ENCODE data around the gene CATSPER3.
"Not testable (repeated sequence)": the region's sequence is repeated elsewhere in the genome, so short reads cannot be mapped to it uniquely, and the experiment has no call there.

CATSPER3 gene

DNA sequence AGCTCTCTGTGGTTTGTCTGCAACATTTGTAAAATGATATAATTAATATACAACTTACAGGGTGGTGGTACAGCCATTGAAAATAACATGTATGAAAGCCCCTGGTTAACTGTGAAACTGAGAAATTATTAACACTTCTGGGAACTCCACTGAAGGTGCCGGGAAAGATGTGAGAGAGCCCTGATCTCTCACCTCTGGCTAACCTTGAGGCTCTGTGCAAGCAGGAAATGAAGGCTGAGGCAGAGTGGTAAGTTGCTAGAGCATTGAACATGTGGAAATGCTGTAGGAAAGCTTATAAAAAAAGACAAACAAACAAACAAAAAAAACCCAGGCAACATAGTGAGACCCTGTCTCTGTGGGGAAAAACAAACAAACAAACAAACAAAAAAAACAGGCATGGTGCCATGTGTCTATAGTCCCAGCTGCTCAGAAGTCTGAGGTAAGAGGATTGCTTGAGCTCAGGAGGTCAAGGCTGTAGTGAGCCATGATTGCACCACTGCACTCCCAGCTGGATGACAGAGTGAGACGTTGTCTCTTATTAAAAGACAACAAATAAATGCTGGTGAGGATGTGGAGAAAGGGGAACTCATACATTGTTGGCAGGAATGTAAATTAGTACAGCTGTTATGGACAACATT is 7.5 kb downstream of the CATSPER3 start:
- DNase-seq (ENCODE audit: low read depth): peak; percentile 77

DNA sequence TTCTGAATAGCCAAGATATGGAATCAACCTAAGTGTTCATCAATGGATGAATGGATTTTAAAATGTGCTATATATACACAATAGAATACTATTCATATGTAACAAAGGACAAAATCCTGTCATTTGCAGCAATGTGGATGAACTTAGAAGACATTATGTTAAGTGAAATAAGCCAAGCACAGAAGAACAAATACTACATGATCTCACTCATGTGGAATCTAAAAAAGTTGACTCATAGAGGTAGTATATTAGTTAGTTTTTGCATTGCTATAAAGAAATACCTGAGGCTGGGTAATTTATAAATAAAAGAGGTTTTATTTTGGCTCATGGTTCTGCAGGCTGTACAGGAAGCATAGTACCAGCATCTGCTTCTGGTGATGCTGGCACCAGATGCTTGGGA is 8.1 kb downstream of the CATSPER3 start:
- DNase-seq (ENCODE audit: low read depth): peak; percentile 28

DNA sequence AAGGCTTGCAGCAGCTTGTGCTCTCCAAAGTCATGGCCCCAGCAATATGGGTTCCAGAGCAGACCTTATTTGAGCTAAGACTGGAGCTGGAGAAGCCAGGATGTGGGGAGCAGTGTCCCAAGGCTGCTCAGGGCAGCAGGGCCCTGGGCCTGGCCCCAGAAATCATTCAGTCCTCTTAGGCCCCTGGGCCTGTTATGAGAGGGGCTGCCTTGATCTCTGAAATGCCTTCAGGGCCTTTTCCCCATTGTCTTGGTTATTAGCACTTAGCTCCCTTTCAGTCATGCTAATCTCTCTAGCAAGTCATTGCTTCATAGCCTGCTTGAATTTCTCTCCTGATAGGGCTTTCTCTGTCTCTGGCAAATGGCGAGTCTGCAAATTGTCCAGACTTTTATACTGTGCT is 9.1 kb downstream of the CATSPER3 start:
- DNase-seq (ENCODE audit: low read depth): no peak

DNA sequence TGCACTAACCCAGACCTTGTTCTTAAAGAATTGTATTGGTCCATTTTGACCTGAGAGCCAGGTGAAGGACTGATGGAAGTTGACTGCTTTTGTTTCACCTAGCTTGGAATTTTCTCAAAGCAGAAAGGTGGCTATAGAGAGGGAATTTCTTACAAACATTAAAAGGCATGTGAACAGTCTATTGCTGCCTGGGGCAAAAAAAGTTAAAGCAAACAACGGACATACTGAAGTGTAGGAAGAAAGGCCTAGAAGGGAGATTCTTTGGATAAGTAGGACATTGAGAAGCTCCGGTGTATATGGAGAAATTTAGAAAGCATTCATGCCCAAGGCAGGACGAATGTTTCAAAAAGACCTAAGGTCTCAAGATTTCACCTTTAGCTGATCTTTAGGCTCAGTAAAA is 11.7 kb downstream of the CATSPER3 start:
- DNase-seq (ENCODE audit: low read depth): no peak

DNA sequence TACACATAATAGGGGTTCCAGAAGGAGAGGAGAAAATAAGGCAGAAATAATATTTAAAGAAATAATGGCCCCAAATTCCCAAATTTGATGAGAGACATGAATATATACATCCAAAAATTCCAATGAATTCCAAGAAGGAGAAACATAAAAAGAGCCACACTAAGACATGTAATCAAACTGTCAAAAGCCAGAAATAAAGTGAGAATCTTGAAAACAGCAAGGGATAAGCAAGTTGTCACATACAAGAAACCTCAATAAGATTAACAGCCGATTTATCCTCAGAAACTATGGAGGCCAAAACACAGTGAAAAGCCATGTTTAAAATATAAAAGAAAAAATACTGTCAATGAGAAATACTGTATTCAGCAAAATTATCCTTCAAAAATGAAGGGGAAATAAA is 14.5 kb downstream of the CATSPER3 start:
- DNase-seq (ENCODE audit: low read depth): peak; percentile 5

DNA sequence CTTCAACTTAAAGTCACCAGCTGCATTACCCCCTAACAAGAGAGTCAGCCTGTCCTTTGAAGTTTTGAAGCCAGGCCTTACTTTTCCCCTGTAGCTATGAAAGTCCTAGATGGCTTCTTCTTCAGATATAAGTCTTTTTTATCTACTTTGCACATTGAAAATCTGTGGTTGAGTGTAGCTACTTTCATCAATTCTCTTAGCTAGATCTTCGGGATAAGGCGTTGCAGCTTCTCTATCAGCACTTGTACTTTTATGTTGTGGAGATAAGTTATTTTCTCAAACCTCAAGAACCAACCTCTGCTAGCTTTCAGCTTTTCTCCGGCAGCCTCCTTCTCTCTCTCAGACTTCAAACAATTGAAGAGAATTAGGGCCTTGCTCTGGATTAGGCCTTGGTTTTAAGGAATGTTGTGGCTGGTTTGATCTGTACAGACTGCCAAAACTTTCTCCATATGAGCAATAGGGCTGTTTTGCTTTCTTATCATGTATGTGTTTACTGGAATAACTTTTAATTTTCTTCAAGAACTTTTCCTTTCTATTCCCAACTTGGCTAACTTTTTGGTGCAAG is 21.6 kb downstream of the CATSPER3 start:
- DNase-seq (ENCODE audit: low read depth): peak; percentile 77

DNA sequence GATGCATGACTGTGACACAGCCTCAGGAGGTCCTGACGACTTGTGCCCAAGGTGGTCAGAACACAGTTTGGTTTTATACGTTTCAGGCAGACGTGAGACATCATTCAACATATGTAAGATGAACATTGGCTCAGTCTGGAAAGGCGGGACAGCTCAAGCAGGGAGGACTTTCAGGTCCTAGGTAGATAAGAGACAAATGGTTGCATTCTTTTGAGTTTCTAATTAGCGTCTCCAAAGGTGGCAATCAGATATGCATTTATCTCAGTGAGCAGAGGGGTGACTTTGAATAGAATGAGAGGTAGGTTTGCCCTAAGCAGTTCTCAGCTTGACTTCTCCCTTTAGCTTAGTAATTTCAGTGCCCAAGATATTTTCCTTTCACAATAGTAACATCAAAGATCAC is 22.5 kb downstream of the CATSPER3 start:
- DNase-seq (ENCODE audit: low read depth): not testable (repeated sequence)

DNA sequence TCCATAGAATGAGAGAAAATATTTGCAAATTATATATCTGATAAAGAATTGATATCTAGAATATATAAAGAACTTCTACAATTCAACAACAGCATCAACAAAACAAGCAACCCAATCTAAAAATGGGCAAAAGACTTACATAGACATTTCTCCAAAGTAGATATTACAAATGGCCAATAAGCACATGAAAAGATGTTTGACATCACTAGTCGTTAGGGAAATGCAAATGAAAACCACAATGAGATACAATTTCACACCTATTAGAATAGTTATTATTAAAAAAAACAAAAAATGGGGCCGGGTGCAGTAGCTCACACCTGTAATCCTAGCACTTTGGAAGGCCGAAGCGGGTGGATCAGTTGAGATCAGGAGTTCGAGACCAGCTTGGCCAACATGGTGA is 24.4 kb downstream of the CATSPER3 start:
- DNase-seq (ENCODE audit: low read depth): no peak

DNA sequence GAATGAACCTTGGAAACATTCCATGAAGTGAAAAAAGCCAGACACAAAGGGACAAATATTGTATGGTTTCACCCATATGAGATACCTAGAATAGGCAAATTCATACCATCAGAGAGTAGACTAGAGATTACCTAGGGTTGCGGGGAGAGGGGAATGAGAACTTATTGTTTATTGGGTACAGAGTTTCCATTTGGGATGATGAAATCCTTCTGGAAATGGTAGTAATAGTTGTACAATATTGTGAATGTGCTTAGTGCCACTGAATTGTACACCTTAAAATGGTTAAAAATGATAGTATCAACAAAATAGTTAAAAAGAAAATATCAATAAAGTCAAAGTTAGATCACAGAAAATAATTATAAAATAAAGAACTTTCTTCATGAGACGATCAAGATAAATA is 25.5 kb downstream of the CATSPER3 start:
- no peak for DNase-seq (ENCODE audit: low read depth)

DNA sequence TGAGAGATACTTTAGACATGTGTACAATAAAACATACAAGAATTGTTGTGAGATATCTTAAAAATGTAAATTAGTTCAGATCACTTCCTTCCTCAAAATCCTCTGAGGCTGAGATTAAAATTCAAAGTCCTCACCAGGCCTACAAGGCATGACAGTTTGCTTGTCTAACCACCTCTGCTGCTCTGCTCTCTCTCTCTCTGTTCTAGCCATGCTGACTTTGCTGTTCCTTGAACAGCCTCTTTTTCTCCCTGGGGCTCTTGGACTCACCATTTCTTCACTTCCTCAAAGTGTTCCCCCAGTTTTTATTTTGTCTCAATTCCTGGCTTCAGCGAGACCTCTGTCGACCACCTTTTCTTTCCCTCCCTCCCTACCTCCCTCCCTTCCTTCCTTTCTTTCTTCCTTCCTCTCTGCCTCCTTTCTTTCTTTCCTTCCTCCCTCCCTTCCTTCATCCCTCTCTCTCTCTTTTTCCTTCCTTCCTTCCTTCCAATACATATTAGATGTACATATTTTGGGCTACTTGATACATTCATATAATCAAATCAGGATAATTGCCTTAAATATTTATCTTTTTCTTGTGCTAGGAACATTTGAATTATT is 27.0 kb downstream of the CATSPER3 start:
- DNase-seq (ENCODE audit: low read depth): no peak

DNA sequence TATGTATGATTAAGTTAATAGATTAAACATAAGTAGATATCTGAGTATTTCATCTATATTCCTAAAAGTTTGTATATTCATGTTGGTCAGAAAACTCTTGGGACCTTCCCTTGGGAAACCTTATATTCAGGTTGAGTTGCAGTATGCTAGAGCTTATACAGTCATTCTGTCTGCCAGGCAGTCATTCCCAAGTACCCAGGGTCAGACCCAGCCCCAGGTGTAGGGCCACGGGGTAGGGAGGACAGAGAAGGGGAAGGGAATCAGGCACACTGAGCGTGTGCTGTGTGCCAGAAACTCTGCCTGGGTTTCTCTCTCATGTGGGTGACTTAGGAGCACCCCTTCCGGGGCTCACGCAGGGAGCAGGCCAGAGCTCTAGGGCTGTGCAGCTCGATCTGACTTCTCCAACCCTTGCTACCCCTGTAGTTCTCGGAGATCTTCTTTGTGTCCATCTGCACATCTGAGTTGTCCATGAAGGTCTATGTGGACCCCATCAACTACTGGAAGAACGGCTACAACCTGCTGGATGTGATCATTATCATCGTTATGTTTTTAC is 28.2 kb downstream of the CATSPER3 start:
- no peak for DNase-seq (ENCODE audit: low read depth)

DNA sequence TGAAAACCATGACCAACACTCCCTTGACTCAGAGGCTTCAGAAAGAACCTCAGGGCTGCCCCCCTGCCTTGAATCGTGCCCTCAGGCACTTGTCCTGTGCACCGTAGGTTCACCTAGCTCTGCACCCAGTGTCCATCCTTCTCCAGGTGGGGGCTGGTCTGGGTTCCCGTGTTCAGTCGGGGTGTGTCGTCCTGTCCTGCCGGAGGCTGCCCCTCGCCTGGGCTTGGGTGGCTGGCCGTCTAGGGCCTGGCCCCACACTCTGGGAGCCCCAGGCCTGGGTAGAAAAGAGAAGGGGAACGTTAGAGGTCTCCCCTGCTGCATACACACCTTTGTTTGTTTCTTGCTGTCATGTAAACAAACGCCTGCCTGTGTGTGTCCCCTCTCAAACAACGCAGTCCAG is 29.3 kb downstream of the CATSPER3 start:
- no peak for DNase-seq (ENCODE audit: low read depth)

DNA sequence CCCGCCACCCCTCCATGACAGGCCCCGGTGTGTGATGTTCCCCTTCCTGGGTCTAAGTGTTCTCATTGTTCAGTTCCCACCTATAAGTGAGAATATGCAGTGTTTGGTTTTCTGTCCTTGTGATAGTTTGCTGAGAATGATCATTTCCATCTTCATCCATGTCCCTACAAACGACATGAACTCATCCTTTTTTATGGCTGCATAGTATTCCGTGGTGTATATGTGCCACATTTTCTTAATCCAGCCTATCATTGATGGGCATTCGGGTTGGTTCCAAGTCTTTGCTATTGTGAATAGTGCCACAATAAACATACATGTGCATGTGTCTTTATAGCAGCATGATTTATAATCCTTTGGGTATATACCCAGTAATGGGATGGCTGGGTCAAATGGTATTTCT is 30.4 kb downstream of the CATSPER3 start:
- DNase-seq (ENCODE audit: low read depth): not testable (repeated sequence)

DNA sequence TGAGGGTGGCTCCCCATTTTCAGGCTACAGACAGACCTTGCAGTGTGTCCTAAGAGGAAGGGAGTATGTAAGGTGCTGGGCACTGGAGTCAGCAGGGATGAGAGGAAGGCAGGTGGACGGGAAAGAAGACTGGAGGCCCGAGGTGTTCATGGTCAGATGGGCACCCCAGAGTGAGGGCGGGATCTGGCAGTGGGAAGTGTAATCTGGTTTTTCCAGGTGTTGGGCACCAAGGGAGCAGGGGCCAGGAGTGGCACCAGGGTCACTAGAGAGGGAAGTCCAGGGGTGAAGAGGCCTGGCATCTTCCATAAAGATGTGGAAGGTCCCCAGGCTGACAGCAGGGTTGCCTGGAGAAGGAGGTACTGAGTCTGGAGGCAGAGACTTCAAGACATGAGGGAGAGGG is 36.7 kb downstream of the CATSPER3 start:
- DNase-seq (ENCODE audit: low read depth): no peak

DNA sequence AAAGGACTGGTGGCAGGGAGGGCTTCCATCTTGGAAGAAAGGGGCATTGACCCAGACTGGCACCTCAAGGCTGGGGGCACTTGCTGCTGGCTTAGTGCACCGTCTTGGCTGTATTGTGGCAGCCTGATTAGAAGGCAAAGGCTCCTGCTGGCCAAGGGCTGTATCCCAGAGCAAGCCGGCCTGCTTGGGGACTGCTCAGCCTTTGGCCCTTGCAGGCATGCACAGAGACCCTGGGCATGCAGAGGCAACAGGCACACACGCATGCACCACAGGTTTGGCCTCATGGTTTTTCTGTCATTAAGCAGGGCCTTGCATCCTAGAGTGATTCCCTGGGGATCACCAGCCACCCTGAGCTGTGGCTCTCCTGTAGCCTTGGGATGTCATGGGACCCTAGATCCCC is 37.4 kb downstream of the CATSPER3 start:
- no peak for DNase-seq (ENCODE audit: low read depth)

DNA sequence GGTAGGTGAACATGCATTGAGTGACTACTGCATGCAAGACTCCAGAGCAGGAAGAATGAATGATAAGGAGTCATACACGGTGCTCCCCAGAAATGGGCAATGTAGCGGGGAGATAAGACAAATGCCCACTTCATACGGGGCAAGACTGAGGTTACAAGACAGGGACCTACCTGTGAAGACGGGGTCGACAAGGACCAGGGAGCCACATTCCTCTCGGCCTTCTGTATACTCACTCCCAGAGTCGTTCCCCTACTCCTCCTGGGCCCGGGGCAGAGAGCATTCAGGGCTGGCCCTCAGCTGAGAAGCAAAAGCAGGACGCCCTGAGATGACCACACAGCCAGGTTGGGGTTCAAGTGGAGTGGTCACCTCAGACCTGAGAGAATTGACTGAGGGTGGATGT is 39.6 kb downstream of the CATSPER3 start:
- DNase-seq (ENCODE audit: low read depth): no peak

DNA sequence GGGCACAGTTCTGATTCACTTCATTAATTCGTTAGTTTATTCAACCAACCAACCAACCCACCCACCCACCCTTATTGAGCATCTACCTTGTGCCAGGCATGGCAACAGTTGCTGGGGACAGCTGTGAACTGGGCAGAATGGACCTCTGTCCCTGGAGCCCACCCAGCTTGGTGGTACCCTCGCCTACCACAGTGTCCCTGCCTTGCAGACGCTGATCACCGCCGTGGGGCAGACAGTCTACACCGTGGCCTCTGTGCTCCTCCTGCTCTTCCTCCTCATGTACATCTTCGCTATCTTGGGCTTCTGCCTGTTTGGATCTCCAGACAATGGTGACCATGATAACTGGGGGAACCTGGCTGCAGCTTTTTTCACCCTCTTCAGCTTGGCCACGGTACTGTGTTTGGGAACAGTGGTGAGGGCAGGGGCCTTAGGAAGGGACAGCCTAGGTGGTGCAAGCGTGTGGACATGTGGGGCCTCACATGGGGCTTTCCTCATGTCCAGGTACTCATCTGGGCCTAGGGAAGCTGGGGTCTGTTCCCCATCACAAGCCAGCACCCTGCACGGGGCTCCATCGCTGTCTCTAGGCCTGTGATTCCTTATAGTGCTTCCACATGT is 40.1 kb downstream of the CATSPER3 start:
- DNase-seq (ENCODE audit: low read depth): no peak

DNA sequence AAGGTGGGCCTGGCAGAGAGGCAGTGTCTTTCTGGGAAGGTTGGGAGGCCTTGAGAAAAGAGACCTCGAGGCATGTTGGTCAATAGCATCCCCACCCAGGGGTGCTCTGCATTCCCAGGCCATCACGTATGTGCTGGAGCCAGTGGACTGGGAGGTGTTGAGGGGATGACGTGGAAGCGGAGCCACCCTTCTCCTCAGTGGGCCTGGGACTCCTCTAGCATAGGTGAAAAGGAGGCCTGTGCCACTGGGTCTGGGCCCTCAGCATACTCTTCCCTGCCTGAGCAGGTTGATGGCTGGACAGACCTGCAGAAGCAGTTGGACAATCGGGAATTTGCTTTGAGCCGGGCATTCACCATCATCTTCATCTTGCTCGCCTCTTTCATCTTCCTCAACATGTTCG is 40.8 kb downstream of the CATSPER3 start:
- no peak for DNase-seq (ENCODE audit: low read depth)

DNA sequence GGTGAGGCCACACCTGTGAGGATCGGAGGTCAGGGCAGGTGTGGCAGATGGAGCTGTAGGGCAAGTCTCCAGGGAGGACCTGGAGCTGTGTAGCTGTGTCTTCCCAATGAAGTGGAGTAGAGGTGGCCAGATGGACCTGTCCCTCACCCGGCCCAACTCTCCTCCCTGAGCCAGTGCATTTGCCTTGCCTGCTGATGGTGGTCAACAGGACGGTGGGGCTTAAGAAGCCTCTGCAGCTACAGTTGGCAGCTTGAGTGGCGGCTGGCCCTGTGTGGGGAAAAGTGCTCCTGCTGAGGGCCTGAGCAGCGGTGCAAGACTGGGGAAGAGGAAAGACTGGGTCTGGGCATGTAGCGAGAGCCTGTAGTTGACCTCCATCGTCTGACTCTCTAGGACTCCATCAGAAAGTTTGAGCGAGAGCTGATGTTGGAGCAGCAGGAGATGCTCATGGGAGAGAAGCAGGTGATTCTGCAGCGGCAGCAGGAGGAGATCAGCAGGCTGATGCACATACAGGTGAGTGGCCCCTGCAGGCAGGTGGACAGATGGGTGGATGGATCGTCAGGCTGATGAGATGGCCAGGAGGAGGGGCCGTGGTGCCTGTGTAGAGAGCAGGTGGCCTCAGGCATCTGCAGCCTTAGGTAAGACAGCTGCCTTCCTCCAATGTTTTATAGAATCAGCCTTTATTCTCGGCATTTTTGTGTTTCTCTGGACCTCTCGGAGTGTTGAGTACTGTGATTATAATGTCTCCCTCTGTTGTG is 41.5 kb downstream of the CATSPER3 start:
- DNase-seq (ENCODE audit: low read depth): no peak

DNA sequence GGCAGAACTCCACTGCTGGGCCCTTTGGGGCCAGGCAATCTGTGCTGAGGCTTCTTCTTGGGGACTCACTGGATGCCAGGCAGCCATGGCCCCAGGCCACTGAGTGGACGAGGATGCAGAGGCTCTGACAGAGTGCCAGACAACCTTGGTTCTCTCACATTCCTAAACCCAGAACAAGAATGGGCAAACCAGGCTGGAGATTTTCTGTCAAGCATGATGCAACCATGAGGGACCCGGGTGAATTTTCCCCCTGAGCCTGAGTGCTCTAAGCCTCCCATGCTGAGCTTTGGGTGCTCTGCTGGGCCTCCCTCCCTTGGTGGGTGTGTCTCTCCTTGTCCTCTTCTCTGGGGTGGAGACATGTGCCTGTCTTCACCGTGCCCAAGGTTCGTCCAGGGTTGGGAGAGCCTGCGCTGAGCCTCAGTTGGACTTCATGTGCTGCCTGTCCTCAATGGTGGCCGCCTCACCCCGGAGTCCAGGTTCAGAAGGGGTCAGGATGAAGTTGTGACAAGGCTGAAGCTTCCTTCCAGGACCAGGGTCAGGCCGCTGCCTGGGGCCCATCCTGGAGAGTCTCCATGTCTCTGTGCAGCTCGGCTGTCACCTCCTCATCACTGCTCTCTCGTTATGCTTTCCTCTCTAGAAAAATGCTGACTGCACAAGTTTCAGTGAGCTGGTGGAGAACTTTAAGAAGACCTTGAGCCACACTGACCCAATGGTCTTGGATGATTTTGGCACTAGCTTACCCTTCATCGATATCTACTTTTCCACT is 42.2 kb downstream of the CATSPER3 start:
- no peak for DNase-seq (ENCODE audit: low read depth)

DNA sequence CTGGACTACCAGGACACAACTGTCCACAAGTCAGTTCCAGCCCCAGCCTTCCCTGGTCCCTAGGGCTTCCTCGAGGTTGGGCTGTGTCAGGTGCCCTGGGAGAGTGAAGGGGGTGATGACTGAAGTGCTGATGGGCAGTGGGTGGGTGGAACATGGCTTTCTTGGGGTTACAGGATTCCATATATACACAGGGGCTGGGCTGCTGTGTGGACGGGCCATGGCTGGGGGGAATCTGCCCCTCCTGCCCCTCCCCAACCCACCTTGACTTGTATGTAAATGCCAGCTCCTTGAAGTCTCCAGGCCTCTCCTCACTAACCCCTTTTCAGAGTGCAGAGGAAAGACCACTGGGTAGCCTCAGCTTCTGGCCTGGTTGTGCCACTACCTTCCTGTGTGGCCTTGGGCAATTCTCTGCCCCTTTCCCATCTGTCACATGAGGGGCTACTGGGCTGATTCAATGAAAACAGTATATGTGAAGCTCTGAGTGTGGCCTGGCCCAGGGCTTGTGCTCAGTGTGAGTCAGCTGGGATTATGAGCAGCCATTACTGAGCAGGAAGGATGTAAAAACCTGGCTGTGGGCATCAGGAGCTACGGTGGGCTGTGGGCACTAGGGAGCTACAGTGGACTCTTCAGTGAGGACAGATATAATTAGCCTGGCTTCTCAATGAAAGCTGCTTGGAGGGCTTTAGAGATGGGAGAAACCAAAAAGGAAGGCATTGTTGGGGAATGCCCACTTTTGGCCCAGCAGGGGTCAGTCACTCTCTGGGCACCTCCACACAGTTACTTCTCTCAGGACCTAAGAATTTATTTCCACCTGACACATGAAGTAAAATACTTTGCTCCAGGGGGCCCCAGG is 43.0 kb downstream of the CATSPER3 start:
- peak; percentile 37 for DNase-seq (ENCODE audit: low read depth)

Data from iris pigment epithelial cell (primary cell).